Mammary epithelial cell (primary cell): Measurements from ENCODE around the gene SLC1A4.

Experiments used
- CTCF ChIP-seq, 2 donors: IDR thresholded peaks in 1 of 2; conservative IDR thresholded peaks in 1 of 2; 2 replicates each; pipeline ENCODE4 v1.5.1; 2011 to 2012; ENCODE audit warnings: inconsistent platforms in 2 of 2, low read length in 2 of 2, mild to moderate bottlenecking in 2 of 2, control low read depth in 1 of 2, low read depth in 1 of 2; ENCODE audit not compliant: insufficient read depth in 1 of 2; ENCODE audit errors: extremely low read depth in 1 of 2
- EZH2 ChIP-seq: IDR thresholded peaks from 2 replicates; pipeline ENCODE4 v1.6.1; 2012; ENCODE audit warnings: low read length, inconsistent platforms, borderline replicate concordance

GRCh38 chr2:64942693-64943092 is 46.5 kb upstream of the SLC1A4 start:
- no peak for TF ChIP-seq CTCF (conservative IDR thresholded peaks at IDR 0.05 in 1 of 2, IDR thresholded peaks at IDR 0.05 in 1 of 2; ENCODE audit: extremely low read depth in 1 of 2, insufficient read depth in 1 of 2, low read depth in 1 of 2, low read length in 2 of 2)
- no peak for TF ChIP-seq EZH2
